PFSK-1 (cell line): ENCODE measurements around the gene IL1R2.

Experiments used
- POLR2AphosphoS5 ChIP-seq: IDR thresholded peaks from 2 replicates; pipeline ENCODE4 v1.6.1; 2012; ENCODE audit warnings: low read depth, mild to moderate bottlenecking, control low read depth, low read length, moderate library complexity
- REST ChIP-seq, 2 experiments: IDR thresholded peaks; 2 replicates each; pipeline versions ENCODE4 v1.6.1 to v1.8.0; 2011 to 2012; ENCODE audit warnings: low read depth in 2 of 2, low read length in 2 of 2, control low read depth in 1 of 2, inconsistent platforms in 1 of 2, mild to moderate bottlenecking in 1 of 2, moderate library complexity in 1 of 2; ENCODE audit not compliant: insufficient read depth in 1 of 2
- TAF1 ChIP-seq: IDR thresholded peaks from 2 replicates; pipeline ENCODE4 v1.6.1; 2012; ENCODE audit warnings: low read length, control low read depth, borderline replicate concordance; ENCODE audit not compliant: insufficient read depth

- no peak for TF ChIP-seq POLR2AphosphoS5
- no peak for TF ChIP-seq TAF1
- no peak for TF ChIP-seq REST (IDR thresholded peaks at IDR 0.05; ENCODE audit: insufficient read depth in 1 of 2, low read depth in 2 of 2, low read length in 2 of 2)
Measured at GRCh38 chr2:102060047-102060446, 68.3 kb downstream of the IL1R2 start.
